OCI-LY1 (cell line): ENCODE data around the gene CDADC1.
"Not testable (repeated sequence)": the region's sequence is repeated elsewhere in the genome, so short reads cannot be mapped to it uniquely, and the experiment has no call there.

Experiments
- H2AFZ ChIP-seq: fragments of 200-600 bp; sonication (generic), shearing (Covaris generic); 2 replicates; pipeline ENCODE4 v1.6.0; 2014; ENCODE audit warnings: antibody characterized with exemption, mild to moderate bottlenecking, low read length
- H3F3A ChIP-seq: fragments of 200-600 bp; sonication (generic), shearing (Covaris generic); 2 replicates; pipeline ENCODE4 v1.6.0; 2014; ENCODE audit warnings: mild to moderate bottlenecking, antibody characterized with exemption, low read length, moderate library complexity; ENCODE audit not compliant: insufficient read depth
- H3K27ac ChIP-seq: fragments of 200-600 bp; sonication (generic); 2 replicates; pipeline ENCODE4 v1.5.1; 2014; ENCODE audit warnings: low read length, mixed run types, mild to moderate bottlenecking, low read depth; ENCODE audit not compliant: poor library complexity, severe bottlenecking
- H3K27me3 ChIP-seq: fragments of 200-600 bp; sonication (generic); 2 replicates; pipeline ENCODE4 v1.6.0; 2014; ENCODE audit warnings: antibody characterized with exemption, mild to moderate bottlenecking, low read length, moderate library complexity; ENCODE audit not compliant: insufficient read depth
- H3K36me3 ChIP-seq: fragments of 200-600 bp; sonication (generic); 2 replicates; pipeline ENCODE4 v1.6.1; 2014; ENCODE audit warnings: mild to moderate bottlenecking, antibody characterized with exemption, low read length, moderate library complexity, mixed read lengths; ENCODE audit not compliant: insufficient read depth
- H3K4me1 ChIP-seq: fragments of 200-600 bp; sonication (generic); 2 replicates; pipeline ENCODE4 v1.5.1; 2014; ENCODE audit warnings: mild to moderate bottlenecking, low read length, moderate library complexity; ENCODE audit not compliant: insufficient read depth, severe bottlenecking
- H3K4me2 ChIP-seq: fragments of 200-600 bp; sonication (generic), shearing (Covaris generic); 2 replicates; pipeline ENCODE4 v1.6.1; 2014; ENCODE audit warnings: low read length
- H3K4me3 ChIP-seq: fragments of 200-600 bp; sonication (generic); 2 replicates; pipeline ENCODE4 v1.5.1; 2014; ENCODE audit warnings: low read length, low read depth, mild to moderate bottlenecking, mixed read lengths; ENCODE audit not compliant: poor library complexity, severe bottlenecking
- H3K79me2 ChIP-seq: fragments of 200-600 bp; shearing (Covaris generic); 2 replicates; pipeline ENCODE4 v1.6.1; 2016; ENCODE audit warnings: mixed run types, low read length, mixed read lengths; ENCODE audit not compliant: insufficient read depth
- H3K9ac ChIP-seq: fragments of 200-600 bp; sonication (generic), shearing (Covaris generic); 2 replicates; pipeline ENCODE4 v1.6.1; 2014; ENCODE audit warnings: mild to moderate bottlenecking, low read length, mixed read lengths
- H3K9me2 ChIP-seq: fragments of 200-600 bp; sonication (generic), shearing (Covaris generic); 2 replicates; pipeline ENCODE4 v1.6.1; 2014; ENCODE audit warnings: low read depth, mild to moderate bottlenecking, low read length, mixed read lengths
- H3K9me3 ChIP-seq: fragments of 200-600 bp; shearing (Covaris generic); 2 replicates; pipeline ENCODE4 v1.6.1; 2014; ENCODE audit warnings: low read length, mixed read lengths
- H4K20me1 ChIP-seq: fragments of 200-600 bp; sonication (generic), shearing (Covaris generic); 2 replicates; pipeline ENCODE4 v1.6.0; 2016; ENCODE audit warnings: mild to moderate bottlenecking, low read length; ENCODE audit not compliant: insufficient read depth
- CTCF ChIP-seq: fragments of 200-600 bp; sonication (generic), shearing (Covaris generic); IDR thresholded peaks from 2 replicates; pipeline ENCODE4 v1.5.1; 2017; ENCODE audit warnings: mild to moderate bottlenecking, antibody characterized with exemption, low read length, moderate library complexity, mixed read lengths
- EZH2 ChIP-seq: fragments of 200-600 bp; sonication (generic), shearing (Covaris generic); IDR thresholded peaks from 2 replicates; pipeline ENCODE4 v1.8.0; 2017; ENCODE audit warnings: borderline replicate concordance, mixed run types, mild to moderate bottlenecking, antibody characterized with exemption, low read length, moderate library complexity, mixed read lengths

Gene CDADC1

GRCh38 chr13:49323344-49323743 is 75.6 kb downstream of the CDADC1 start:
- Histone ChIP-seq H3K27ac (no peak overlapping the region), H3K9me2 (no peaks in the 10 kb centered on the region), H3K4me1 (peaks cover 20% of the 10 kb centered on the region), H4K20me1 (no peaks in the 10 kb centered on the region), H2AFZ (no peak overlapping the region), H3F3A (no peaks in the 10 kb centered on the region), H3K9me3 (no peaks in the 10 kb centered on the region), H3K79me2 (no peaks in the 10 kb centered on the region), H3K4me2 (no peak overlapping the region), H3K36me3 (peaks cover 67% of the 10 kb centered on the region), H3K4me3 (no peak overlapping the region), H3K27me3 (no peaks in the 10 kb centered on the region), H3K9ac (no peak overlapping the region)
- TF ChIP-seq CTCF (no peak), EZH2 (no peak)

GRCh38 chr13:49326222-49326917 is 78.6 kb downstream of the CDADC1 start:
- H4K20me1 ChIP-seq = no peaks in the 10 kb centered on the region
- no peak overlapping the region for H3K9ac ChIP-seq
- H2AFZ ChIP-seq = no peak overlapping the region
- TF ChIP-seq EZH2 = no peak
- TF ChIP-seq CTCF = no peak
- no peaks in the 10 kb centered on the region for H3K9me3 ChIP-seq
- H3K4me3 ChIP-seq = no peak overlapping the region
- no peaks in the 10 kb centered on the region for H3F3A ChIP-seq
- H3K27me3 ChIP-seq = no peaks in the 10 kb centered on the region
- no peaks in the 10 kb centered on the region for H3K79me2 ChIP-seq
- H3K36me3 ChIP-seq = peaks cover 75% of the 10 kb centered on the region
- H3K4me1 ChIP-seq = peaks cover 3% of the 10 kb centered on the region
- no peak overlapping the region for H3K27ac ChIP-seq
- no peak overlapping the region for H3K4me2 ChIP-seq
- no peaks in the 10 kb centered on the region for H3K9me2 ChIP-seq

- H4K20me1 ChIP-seq, H3K27me3 ChIP-seq, H3K9me3 ChIP-seq, H3K79me2 ChIP-seq, H3K4me2 ChIP-seq, H3K4me3 ChIP-seq, H3F3A ChIP-seq, H3K9me2 ChIP-seq, H3K9ac ChIP-seq, H3K27ac ChIP-seq, H3K4me1 ChIP-seq, H2AFZ ChIP-seq: not testable (repeated sequence)
- H3K36me3 ChIP-seq = peaks cover 81% of the 10 kb centered on the region
Observed at GRCh38 chr13:49327145-49327544, 79.4 kb downstream of the CDADC1 start.

- Histone ChIP-seq H3F3A (no peaks in the 10 kb centered on the region), H3K27ac (no peak overlapping the region), H2AFZ (no peak overlapping the region), H3K9me3 (no peaks in the 10 kb centered on the region), H4K20me1 (no peaks in the 10 kb centered on the region), H3K4me2 (no peak overlapping the region), H3K9me2 (no peaks in the 10 kb centered on the region), H3K9ac (no peak overlapping the region), H3K27me3 (no peaks in the 10 kb centered on the region), H3K79me2 (no peaks in the 10 kb centered on the region), H3K36me3 (peaks cover 61% of the 10 kb centered on the region), H3K4me1 (no peaks in the 10 kb centered on the region), H3K4me3 (no peak overlapping the region)
- TF ChIP-seq CTCF = no peak
- no peak for TF ChIP-seq EZH2
Observed at GRCh38 chr13:49329831-49330545, 82.3 kb downstream of the CDADC1 start.
